Inferior parietal cortex (tissue), 1 donor: Measurements from ENCODE around the gene ARMCX2.
A peak's percentile ranks its signal among the peaks of the same experiment; 100 is the strongest.
"Not testable (repeated sequence)": the region's sequence is repeated elsewhere in the genome, so short reads cannot be mapped to it uniquely, and the experiment has no call there.

Experiments
- DNase-seq: peaks from one replicate; pipeline ENCODE4 v3.0.0-alpha.2; 2016; ENCODE audit errors: extremely low spot score

ARMCX2 gene

DNA sequence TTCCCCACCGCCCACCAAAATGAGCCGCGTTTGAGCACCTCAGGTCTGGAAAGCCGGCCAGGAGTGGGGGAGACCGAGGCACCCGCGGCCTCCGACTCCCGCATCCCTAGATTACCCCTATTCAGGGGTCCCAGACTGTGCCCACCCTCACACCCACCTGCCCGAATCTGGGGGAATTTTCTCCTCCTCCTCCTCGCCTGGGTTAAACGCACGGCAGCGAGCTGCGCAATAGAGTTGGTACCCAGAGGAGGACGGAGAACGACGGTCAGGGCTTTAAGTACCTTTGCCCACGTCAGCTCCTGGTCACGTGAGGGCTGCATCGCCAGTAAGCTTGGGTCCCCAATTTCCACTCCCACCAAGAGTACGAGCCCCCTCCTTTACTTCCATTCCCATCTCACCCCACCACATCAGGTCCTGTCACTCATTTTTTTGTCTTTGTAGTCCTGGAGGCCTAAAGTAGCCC lies at the start of gene ARMCX2:
TSS of gene ARMCX2 (minus strand) at position 250 of the 463 bp plus-strand sequence. CDS start 2,262 bp downstream, outside the sequence.
- DNase-seq, result peak; percentile 67

DNA sequence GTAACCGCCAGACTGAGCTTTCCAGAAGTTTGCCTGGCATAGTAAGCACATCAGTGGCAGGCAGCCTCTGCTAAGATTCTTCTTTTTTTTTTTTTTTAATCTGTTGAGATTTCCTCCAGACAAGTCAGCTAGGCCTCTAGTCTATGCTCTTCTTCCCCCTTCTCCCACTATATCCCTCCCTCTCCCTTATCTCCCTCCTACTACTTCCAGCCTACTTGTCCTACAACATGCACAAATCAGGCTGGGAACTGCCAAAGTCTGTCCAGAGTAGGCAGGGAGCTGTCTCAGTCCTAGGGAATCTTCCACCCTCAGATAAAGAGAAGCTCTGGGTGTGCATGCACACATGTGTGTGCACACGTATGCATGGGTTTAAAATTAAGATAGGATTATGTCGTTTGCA lies 49.7 kb upstream of the ARMCX2 start:
- no peak for DNase-seq

DNA sequence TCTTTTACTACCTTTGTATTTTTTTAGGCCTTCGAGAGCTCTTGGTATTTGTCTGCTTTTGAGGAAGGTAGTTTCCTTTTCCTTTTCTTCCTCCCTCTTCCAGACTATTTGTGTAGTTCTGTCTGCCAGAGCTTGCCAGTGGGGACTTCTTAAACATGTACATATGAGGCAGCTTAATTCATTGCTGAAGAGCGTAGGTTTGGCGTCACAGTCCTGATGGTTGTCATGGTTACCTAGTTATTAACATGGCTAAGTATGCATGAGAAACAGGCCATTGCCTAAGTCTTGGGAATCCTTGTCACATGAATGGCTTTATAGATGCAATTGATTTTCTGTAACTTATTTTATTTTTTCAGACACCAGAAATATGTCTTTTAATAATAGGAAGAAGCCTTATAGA lies 48.5 kb upstream of the ARMCX2 start:
- DNase-seq, result peak; percentile 2

DNA sequence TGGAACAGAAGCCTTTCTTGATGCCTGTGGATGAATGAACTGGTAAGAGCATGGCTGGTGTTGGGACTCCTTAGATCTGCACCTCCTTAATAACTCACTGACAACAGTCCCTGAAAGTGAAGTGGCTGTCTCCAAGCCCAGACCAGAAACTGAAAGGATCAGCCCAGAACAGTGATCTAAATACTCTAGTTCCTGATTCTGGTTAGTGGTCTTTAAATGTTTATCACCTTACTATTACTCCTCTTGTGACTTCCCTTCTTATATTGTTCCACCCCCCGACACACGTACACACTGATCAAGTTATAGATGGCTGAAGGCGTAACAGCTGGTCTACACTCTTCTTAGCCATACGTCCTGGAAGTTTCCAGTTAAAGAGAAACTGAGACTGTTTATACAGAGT lies 33.8 kb upstream of the ARMCX2 start:
- no peak for DNase-seq

DNA sequence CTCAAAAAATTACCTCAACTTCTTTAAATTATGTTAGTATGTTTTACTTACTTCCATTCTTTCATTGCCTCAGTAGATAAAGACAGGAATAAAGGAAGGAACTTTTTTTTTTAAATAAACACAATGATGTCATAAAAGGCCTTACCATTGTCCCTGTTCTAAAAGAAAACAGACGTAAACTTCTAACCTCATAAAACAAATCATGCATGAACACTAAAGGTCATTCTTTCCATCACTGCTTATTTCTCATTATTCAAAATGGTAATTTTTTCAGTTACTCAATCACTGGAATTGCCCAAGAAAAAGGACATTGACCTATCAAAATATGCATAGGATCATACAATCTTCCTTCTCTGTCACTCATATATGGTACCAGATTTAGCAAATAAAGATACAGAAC lies 32.2 kb upstream of the ARMCX2 start:
- DNase-seq, result no peak

DNA sequence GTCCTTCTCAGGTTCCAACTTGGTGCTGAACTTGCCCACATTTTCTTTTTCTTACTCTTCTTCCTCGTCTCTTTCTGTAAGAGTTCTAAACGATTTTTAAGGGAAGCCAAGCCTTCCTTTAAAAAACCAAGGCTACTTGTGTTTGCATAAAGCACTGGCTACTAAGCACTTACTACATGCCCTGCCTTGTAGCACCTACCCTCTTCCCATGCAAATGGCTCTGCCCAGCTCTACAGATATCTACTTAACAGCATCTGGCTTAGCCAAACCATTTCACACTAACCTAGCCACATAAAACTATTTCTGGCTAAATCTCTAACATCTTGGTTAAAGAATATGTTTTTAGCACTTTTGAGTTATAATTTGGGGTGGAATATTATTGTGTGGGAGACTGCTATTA lies 26.9 kb upstream of the ARMCX2 start:
- DNase-seq, result no peak

DNA sequence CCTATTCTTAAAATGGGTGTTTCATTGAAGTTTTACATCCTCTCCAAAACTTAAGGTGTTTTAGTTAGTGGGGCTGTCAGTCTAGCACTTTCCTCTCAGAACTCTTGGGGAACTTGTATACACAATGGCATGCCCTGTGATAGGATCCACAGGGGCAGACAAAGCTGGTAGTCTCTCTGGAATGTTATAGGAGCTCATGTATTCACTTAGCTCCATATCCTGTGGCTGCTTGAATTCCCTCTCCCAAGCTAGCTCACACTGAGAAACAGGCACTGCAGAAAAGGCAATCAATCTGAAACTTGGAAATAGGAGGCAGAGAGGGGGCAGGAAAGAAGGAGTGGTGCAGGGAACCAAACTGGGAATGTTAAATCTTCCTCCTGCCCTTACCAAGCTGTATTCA lies 26.3 kb upstream of the ARMCX2 start:
- DNase-seq, result no peak

DNA sequence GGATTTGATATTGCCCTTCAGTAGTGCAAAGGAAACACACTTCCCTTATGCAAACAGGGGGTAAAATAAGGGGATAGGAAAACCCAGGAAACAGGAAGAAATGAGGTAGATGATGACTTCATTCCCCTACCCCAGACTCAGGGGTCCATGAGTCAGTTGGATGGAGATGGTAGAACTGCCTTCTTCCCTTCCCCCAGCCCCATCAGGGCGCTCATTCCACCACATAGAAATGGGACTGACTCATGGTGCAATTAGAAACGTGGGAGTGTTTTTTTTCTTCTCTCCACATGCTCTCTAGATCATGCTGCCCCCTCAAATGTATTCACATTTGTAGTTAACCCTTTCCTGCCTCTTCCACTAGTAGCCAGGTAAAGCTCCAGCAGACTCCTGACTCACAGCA lies 23.1 kb upstream of the ARMCX2 start:
- no peak for DNase-seq

DNA sequence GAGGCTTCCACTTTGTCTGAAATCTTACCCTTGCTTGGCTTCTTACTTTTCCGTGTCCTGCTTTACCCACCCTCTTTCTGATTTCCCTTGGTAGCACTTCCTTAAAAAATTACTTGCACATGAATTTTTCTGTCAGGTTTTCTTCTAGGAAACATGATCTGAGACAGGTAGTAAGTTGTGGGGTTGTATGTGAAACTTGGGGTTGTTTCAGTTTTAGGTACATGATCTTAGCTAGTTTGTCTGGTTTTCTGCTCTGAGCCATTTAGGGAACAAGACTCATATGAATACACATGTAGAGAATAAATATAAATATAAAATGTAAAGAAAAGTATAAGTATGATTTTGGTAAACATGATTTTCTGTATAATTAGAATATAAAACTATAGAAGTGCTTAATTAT lies 17.4 kb upstream of the ARMCX2 start:
- DNase-seq, result no peak

DNA sequence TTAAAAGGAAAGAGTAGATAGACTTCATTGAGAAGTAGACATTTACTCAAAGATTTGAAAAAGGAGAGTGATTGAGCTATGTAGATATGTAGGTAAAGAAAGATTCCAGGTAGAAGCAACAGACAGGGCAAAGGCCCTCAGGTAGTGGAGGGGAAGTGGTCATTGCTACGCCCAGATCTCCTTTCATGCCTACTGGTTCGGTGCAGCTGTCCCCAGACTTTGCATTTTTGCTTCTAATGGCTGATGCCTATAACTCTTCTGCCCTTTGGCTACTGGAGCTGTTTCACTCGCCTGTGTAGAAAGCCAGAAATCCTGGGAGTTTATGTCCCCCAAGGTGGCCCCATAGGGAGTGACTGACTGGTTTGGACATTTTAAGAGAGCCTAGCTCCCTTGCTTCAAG lies 16.9 kb upstream of the ARMCX2 start:
- no peak for DNase-seq

DNA sequence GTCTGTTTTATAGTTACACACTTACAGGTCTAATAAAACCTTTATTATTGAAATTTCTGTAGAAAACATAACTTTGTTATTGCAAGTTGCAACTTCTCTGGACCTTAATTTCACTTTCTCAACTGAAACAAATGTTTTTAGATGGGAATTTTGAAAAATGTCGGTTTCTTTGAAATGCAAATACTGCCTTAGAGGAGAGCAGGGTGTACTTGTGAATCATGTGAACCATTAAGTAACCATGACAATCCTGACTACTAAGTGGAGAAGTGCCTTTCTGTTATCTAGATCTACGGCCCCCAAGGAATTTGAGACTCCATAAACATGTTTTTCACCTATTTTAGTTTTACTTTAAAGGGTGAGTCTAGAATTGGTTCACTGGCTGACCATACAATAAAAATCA lies 8.5 kb upstream of the ARMCX2 start:
- no peak for DNase-seq

DNA sequence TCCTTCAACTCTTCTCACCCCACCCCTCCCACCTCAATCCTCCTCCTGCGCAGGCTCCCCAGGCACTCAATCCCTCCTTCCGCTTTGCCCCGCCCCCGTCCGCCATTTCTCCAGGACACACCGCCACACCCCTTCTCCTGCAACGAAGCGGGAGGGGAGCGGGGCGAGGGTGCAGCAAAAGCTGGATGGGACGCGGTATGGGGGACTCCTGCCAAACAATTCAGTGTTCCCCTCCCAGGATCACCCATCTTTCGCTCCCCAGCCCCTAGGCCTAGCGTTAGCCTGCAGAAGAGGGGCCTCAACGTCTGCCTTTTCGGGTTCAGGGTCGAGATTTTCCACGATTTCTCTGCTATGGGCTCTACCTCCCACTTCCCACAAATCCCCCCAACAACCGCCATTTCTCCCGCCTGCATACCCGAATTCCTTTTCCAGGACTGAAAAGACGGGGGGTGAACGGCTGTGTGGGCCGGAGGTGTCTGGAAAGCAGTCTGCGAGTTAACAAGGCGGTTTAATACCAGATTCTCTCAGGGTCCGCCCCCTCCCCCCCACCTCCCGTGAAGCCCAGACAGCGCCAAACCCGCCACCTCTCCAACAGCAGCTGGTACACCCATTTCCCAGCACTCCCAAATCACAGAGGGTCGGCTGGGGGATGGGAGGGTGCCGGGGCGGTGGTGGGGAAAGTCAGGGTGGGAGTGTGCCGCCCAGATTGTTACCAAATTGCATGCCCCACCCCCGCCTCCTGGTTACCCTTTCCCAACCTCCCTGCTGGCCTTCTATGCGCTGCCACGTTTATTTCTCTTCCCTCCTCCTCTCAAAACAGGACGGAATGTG lies 774 bp downstream of the ARMCX2 start:
- peak; percentile 26 for DNase-seq

DNA sequence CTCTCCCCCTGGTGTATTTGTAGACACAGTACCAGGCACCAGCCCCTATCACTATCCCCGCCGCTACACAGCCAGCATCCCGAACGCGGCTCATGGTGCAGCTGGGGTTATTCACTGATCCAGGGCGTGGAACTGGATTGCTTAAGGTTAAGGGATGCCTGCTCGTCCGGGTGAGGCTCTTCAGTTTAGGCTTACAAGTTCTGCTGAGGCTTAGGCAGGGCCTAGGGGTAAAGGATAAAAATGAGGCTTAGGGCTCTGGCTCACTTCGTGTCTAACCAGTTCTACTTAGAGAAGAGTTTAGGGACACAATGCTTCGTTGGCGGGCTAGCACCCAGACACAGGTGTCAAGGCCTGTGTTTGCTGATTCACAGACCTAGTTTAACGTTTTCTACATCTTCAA lies 2.2 kb downstream of the ARMCX2 start:
- DNase-seq, result no peak

DNA sequence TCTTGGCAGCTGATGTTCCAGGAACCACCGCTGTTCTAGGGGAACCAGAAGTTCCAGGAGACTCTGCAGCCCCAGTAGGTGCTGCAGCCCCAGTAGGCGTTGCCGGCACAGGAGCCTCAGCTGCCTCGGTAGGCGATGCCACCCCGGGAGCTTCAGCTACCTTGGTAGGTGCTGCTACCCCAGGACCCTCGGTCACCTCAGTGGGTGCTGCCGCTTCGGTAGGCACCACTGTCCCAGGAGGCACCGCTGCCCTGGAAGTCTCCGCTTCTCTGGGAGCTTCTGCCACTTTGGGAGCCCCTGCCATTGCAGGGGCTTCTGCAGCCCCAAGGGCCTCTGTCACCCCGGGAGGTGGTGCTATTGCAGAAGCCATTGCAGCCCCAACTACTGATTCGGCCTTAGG lies 2.8 kb downstream of the ARMCX2 start:
- no peak for DNase-seq

DNA sequence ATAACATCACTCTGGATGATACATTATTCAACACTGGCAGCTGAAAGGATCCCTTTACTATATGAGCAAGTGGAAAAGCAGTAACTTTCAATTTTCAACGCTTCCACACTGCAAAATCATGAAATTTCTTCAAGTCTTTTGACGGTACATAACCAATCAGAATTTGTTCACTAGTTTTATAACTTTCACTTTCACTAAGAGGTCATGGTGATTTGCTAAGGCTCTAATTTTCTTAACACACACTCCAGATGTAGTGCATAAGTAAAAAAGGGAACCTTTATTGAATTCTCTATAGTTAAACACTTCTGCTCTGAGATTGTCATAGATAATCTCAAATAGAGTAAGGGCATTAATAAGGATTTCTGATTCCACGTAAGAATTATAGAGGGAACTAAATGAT lies 4.1 kb downstream of the ARMCX2 start:
- no peak for DNase-seq

DNA sequence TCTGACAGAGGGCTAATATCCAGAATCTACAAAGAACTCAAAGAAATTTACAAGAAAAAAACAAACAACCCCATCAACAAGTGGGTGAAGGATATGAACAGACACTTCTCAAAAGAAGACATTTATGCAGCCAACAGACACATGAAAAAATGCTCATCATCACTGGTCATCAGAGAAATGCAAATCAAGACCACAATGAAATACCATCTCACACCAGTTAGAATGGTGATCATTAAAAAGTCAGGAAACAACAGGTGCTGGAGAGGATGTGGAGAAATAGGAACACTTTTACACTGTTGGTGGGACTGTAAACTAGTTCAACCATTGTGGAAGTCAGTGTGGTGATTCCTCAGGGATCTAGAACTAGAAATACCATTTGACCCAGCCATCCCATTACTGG lies 11.9 kb downstream of the ARMCX2 start:
- not testable (repeated sequence) for DNase-seq

DNA sequence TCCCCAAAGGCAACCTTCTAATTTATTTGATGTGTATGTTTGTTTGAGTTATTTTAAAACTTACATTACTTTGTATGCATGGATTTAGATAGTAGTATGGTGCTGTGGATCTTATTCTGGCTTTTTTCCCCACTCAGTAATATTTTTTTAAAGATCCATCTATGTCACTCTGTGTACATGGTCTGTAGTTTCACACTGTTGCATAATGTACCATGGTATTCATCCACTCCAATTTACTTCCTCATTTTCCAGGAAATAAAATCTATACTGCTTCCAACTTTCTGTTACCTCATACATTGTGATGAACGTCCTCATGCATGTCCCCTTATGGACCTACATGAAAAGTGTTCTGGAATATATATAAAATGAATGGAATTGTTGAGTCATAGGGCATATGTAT lies 17.6 kb downstream of the ARMCX2 start:
- no peak for DNase-seq

DNA sequence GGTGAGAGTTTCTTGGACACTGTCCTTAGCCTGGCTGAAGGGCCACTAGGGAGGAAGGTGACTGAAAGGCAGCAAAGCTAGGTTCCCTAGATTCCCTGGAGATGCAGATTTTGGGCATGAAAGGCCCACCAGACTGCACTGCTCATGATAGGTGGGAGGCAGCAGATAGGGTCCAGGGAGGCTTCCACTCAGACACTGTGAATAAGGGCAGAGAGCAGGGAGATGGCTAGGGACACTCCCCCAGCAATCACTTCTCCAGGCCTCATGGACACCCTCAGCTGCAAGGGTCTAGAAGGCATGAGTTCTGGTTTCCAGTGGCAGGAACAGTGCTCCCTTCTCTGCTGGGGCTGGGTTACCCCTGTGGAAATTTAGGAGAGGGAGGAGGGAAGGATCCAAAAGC lies 20.1 kb downstream of the ARMCX2 start:
- no peak for DNase-seq

DNA sequence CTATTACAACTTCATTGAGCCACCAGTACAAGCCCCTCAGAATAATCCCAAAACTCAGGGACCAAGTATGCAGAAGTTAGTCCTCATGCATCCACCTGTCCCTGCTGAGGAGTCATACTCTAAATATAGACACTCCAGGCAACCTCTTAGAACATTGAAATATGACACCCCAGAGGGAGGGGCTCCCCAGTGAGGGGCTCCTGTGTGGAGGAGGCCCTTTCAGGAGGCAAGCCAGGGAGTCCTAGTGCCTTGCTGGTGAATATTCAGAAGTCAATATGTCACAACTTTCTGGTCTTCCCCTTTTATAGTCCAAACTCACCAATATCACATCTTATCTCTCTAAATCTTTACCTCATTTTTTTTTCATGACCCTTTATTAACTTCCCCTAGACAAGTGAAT lies 40.3 kb downstream of the ARMCX2 start:
- no peak for DNase-seq

DNA sequence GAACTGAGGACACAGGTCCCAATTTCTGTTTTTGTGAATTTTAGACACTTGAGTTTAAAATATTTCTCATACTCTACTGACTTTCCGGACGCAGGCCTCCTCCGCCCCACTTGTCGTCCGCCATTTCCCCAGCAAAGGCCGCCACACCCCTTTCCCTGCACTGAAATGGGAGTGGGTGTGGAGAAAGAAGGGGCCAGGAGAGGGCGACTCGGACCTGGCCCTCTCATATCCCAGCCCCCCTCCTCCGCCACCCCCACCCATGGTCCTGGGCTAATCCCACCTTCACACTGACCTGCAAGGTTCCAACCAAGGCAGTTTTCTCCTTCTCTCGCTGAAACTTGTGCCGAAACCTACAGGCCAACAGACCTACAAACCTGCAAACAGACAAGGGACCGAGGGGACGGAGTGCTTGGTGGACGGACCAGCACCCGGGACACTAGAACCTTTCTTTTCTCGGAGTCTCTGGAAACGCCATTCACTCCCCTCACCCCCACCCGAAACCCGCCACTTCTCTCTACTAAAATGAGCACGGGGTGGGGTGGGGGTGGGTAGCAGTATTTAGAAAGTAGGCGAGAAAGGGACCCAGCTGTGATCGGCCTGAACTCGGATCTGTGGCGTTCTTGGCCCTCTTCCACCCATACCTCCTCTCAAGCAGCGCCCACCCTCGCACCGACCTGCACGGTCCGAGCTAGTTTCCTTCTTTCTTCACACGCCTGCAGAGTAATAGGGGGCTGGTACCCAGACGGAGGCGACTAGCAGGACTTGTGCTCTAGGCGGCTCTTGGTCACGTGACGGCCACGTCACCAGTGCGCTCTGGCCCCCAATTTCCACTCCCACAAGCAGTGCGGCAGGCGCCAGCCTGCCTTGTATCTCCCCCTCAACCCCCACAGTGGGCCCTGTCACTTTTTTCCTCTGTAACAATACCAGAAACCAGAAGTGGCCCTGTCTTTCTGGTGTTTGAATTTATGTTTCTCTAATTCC lies 42.1 kb downstream of the ARMCX2 start, which contains the start of gene ARMCX6:
TSS of gene ARMCX6 (minus strand) at position 790 of the 981 bp plus-strand sequence. CDS start 1,380 bp downstream, outside the sequence.
- peak; percentile 60 for DNase-seq

DNA sequence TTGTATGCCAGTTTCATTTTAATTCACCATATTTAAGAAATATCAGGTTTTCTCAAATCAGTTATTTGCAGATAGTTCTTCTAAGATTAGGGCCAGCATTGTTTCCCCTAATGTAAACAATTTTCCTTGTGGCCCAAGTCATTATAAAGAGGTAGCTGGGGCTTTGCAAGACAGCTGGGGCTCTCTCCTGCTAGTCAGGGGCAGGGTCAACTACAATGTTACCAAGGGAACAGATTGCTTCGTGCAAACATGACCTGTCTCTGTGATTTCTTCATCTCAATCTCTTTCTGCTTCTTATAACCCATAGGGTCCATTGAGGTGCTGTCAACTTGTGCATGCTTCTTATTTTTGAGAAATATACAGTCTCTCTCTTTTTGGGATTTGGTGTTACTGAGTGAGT lies 53.9 kb downstream of the ARMCX2 start:
- no peak for DNase-seq
